SU-DHL-6 (cell line): ENCODE results near the gene PPP1R3C.

Source experiments
- CTCF ChIP-seq: fragments of 200-600 bp; sonication (generic); IDR thresholded peaks from one replicate; pipeline ENCODE4 v1.5.1; 2017; ENCODE audit warnings: antibody characterized with exemption, mild to moderate bottlenecking, low read length, moderate library complexity; ENCODE audit not compliant: insufficient read depth, poor library complexity, severe bottlenecking
- EZH2phosphoT487 ChIP-seq: fragments of 200-600 bp; sonication (generic), shearing (Covaris generic); conservative IDR thresholded peaks from 2 replicates; pipeline ENCODE4 v1.6.1; 2018; ENCODE audit warnings: mild to moderate bottlenecking, antibody characterized with exemption, low read length, moderate library complexity, mixed read lengths

DNA sequence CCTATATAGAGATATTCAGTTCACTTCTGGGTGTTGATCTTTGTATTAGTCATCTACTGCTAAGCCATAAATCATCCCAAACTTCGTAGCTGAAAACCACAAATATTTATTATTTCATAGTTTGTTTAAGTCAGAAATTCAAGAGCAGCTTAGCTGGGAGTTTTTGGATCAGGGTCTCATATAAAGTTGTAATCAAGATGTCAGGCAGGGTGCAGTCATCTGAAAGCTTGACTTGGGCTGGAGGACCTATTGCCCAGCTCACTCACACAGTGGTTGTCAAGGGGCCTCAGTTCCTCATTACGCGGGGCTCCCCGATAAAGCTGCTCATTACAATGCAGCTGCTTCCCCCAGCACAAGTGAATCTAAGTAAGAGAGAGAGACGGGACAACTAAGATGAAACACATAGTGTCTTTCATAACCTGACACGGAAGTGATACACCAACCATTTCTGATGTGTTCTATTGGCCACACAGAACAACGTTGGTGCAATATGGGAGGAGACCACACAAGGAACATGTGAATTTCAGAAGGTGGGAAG is 15.7 kb downstream of the PPP1R3C start:
- TF ChIP-seq CTCF, result no peak
- no peak for TF ChIP-seq EZH2phosphoT487
